Liver (tissue), 3 donors: Measurements from ENCODE around the gene PLP1.

Experiments
- ATF3 ChIP-seq: IDR thresholded peaks from 2 replicates; pipeline ENCODE4 v1.6.1; 2016; ENCODE audit warnings: antibody characterized with exemption
- CTCF ChIP-seq: fragments of 150-350 bp; IDR thresholded peaks from 2 replicates; pipeline ENCODE4 v1.5.1; 2017; ENCODE audit warnings: improper control_type of control experiment, low read depth, low read length; ENCODE audit not compliant: missing input control
- RXRA ChIP-seq, 2 donors: IDR thresholded peaks; 2 replicates each; pipeline ENCODE4 v1.6.1; 2017 to 2018; ENCODE audit warnings: antibody characterized with exemption in 2 of 2, mild to moderate bottlenecking in 1 of 2
- donor health status: healthy.
- donor health status: healthy.

GRCh38 chrX:103789004-103789403, 12.4 kb downstream of the PLP1 start:
- TF ChIP-seq CTCF (no peak), ATF3 (no peak), RXRA (IDR thresholded peaks at IDR 0.05) (no peak)
